Vein endothelial cell (primary cell): Measurements from ENCODE around the gene ZNRF2. TPM values are rescaled to one million over a fixed set of nuclear protein-coding genes. Genes with fewer than 3 reads are reported as not detected.

Source experiments
- small RNA-seq: library from RNA; depleted of rRNA; stranded (forward); fragments of <200 nt; gene quantifications from one replicate; pipeline ENCODE3, GENCODE V24; 2012
- total RNA-seq: library from RNA; depleted of rRNA; stranded (reverse); fragments of >200 nt; gene quantifications from 2 replicates; pipeline ENCODE4 v1.2.3, GENCODE V29; 2012

ZNRF2 gene
- 6.9 and 7.5 TPM in 2 replicates for total RNA-seq

DNA sequence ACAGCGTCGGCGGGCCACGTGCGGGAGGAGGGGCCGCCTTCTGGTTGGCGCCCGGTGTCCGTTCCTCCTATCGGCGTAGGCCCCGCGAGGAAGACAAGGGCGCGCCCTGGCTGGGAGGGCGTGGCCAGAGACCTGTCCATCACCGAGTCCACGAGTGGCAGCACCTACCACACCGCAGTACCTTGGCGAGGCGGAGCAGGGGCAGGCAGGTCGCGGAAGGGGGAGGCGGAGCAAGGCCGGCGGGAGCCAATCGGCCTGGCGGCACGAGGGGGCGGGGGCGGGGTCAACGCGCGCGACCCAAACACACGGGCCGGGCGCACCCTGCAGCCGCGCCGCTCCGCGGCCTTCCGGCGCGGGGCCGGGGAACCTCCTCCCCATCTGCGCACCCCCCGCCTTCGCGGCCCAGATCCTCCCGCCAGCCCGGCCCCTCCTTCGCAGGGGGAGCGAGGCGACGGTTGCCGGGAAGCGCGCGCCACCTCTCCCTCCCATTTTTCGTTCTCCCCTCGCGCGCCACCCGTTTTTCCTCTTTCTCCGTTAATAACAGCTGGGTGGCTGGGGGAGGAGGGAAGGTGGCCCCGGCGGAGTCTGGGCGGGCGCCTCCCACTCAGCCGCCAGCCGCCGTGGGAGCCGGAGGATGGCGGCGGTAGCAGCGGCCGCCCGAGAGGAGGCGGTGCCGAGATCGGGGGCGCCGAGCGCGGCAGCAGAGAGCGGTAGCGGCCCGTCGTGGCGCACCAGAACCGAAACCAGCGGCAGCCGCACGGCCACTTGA lies at the start of gene ZNRF2:
Gene ZNRF2, plus strand, starts transcription at position 300 of the 769 bp plus-strand sequence. CDS start 761 bp downstream, outside the sequence.

Small RNA genes lying within 50 kb of the gene (small RNA-seq; reads per million reads assigned to genes)
- gene MIR550A1, result not detected

Other genes with a start within 250 kb of the ZNRF2 start
- 9.4 and 9.5 TPM in 2 replicates for gene MTURN, start 149.6 kb upstream of the ZNRF2 start, total RNA-seq
- gene NOD1, start 194.2 kb downstream of the ZNRF2 start, total RNA-seq, result 38.3 and 38.5 TPM in 2 replicates
- 19.3 and 22.1 TPM in 2 replicates for gene GGCT, start 220.2 kb downstream of the ZNRF2 start, total RNA-seq